ENCODE data around the gene TMEM41B. TPM values are rescaled to one million over a fixed set of nuclear protein-coding genes. Genes with fewer than 3 reads are reported as not detected.

The TMEM41B gene
- total and polyA plus RNA-seq, 3 experiments from 2014 or later: 11.3 to 24.9 (median 21.1) TPM

DNA sequence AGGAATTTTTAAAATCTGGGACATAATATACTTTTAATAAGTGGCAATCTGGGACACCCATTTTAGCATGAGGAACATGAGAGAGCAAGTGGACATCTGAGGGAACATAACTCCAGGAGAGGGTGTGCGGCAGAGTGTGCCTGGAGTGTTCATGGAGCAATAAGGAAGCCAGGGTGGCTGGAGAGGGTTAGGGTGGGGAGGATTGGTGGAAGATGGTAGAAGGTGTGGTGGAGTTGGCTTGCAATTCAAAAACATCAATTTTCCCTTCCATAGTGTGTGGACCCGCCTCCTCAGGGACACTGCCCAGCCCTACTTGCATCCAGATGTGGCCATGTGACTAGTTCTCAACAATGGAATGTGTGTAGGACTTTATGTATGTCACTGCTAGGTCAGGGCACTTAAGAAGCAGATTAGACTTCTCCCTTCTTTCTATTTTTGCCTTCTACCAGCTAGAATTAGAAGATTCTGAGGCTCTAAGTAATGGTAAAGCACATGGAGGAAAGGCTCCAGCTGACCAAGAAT lies 44.8 kb downstream of the TMEM41B start:
- Histone ChIP-seq H3K27ac (ENCODE audit: low read depth, low read length) (no peak overlapping the region), H3K4me1 (ENCODE audit: insufficient read depth, low read length) (no peaks in the 10 kb centered on the region), H3K27me3 (ENCODE audit: insufficient read depth, low read length, poor library complexity, severe bottlenecking) (no peaks in the 10 kb centered on the region), H3K36me3 (ENCODE audit: insufficient read depth, low read length) (no peaks in the 10 kb centered on the region), H3K4me3 (ENCODE audit: low read length) (no peak overlapping the region), H3K9me3 (ENCODE audit: low read length) (no peaks in the 10 kb centered on the region)
- POLR2A ChIA-PET: interaction anchor here (0.6 to 0.8 kb wide), 3 partner anchors 9 to 44 kb away, joined by 3 to 4 read pairs (median 3); no protein-coding TSS in a partner anchor
- H3K27ac Mint-ChIP-seq: peak overlapping the region in 1 of 8 donors; percentile 14
- H3K27me3 Mint-ChIP-seq: peaks cover 0 to 7% of the 10 kb centered on the region in 2 donors
- DNase-seq: no peak
- H3K9me3 Mint-ChIP-seq: no peaks in the 10 kb centered on the region
- CTCF ChIA-PET: interaction anchor here (1.0 kb wide), 1 partner anchor 11 kb away, joined by 5 read pairs; no protein-coding TSS in a partner anchor
- H3K36me3 Mint-ChIP-seq: peaks cover 0 to under 1% (median 0%) of the 10 kb centered on the region in 3 donors
- H3K4me3 Mint-ChIP-seq: peak overlapping the region in 1 of 7 donors; percentile 3
- H3K4me1 Mint-ChIP-seq: peaks cover under 1 to 5% (median 4%) of the 10 kb centered on the region in 3 donors

DNA sequence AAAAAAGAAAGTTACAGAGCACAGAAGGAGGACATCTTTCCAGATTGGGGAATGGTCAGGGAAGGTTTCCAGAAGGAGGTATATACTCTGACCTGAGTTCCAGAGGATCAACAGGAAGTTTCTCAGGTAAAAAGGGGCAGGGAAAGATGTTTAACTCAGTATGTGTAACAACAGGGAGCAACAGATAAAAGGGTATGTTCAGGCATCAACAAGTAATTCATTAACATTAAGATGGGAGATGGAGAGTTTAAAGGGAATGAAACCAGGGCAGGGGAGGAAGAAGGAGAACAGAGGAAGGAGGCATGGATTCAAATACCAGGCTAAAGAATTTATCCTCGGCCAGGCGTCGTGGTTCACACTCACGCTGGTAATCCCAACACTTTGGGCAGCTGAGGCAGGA lies 46.7 kb downstream of the TMEM41B start:
- Histone ChIP-seq H3K4me3 (ENCODE audit: low read length) (no peak overlapping the region), H3K4me1 (ENCODE audit: insufficient read depth, low read length) (no peaks in the 10 kb centered on the region), H3K9me3 (ENCODE audit: low read length) (no peaks in the 10 kb centered on the region), H3K27ac (ENCODE audit: low read depth, low read length) (no peak overlapping the region), H3K36me3 (ENCODE audit: insufficient read depth, low read length) (no peaks in the 10 kb centered on the region), H3K27me3 (ENCODE audit: insufficient read depth, low read length, poor library complexity, severe bottlenecking) (no peaks in the 10 kb centered on the region)
- Mint-ChIP-seq H3K4me3 (no peak overlapping the region), H3K27me3 (peaks cover 0 to 9% of the 10 kb centered on the region in 2 donors), H3K4me1 (peaks cover 11 to 19% (median 12%) of the 10 kb centered on the region in 3 donors), H3K27ac (peak overlapping the region in 1 of 8 donors; percentile 47), H3K36me3 (peaks cover 0 to 9% (median 0%) of the 10 kb centered on the region in 3 donors), H3K9me3 (no peaks in the 10 kb centered on the region)
- ChIA-PET CTCF (interaction anchor here (0.9 kb wide), 1 partner anchor 49 kb away, joined by 3 read pairs; no protein-coding TSS in a partner anchor), POLR2A (no interaction called here)
- no peak for DNase-seq

DNA sequence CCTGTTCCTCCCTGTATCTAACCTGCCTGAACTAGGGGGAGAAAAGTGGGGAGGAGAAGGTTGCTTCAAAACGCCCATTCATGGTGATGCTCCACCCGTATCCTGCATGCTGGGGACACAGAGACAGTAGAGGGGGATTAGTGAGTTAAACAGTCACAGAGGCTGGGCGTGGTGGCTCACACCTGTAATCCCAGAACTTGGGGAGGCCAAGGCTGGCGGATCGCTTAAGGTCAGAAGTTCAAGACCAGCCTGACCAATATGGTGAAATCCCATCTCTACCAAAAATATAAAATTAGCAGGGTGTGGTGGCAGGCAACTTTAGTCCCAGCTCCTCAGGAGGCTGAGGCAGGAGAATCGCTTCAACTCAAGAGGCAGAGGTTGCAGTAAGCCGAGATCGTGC lies 47.5 kb downstream of the TMEM41B start:
- H3K4me3 ChIP-seq (ENCODE audit: low read length): no peak overlapping the region
- no peaks in the 10 kb centered on the region for H3K27me3 ChIP-seq (ENCODE audit: insufficient read depth, low read length, poor library complexity, severe bottlenecking)
- peaks cover 6% of the 10 kb centered on the region for H3K4me1 ChIP-seq (ENCODE audit: insufficient read depth, low read length)
- Mint-ChIP-seq H3K4me1 (peaks cover 16 to 24% (median 17%) of the 10 kb centered on the region in 3 donors), H3K36me3 (peaks cover 0 to 9% (median 0%) of the 10 kb centered on the region in 3 donors), H3K27me3 (peaks cover 0 to 9% of the 10 kb centered on the region in 2 donors), H3K9me3 (no peaks in the 10 kb centered on the region), H3K4me3 (peak overlapping the region in 5 of 7 donors; percentile 85 to 92 (median 89)), H3K27ac (no peak overlapping the region)
- DNase-seq: no peak
- ChIA-PET CTCF (interaction anchor here (0.9 kb wide), 1 partner anchor 50 kb away, joined by 3 read pairs; no protein-coding TSS in a partner anchor), POLR2A (interaction anchor here (0.5 kb wide), 1 partner anchor 8 kb away, joined by 6 read pairs; no protein-coding TSS in a partner anchor)
- H3K36me3 ChIP-seq (ENCODE audit: insufficient read depth, low read length): no peaks in the 10 kb centered on the region
- no peak overlapping the region for H3K27ac ChIP-seq (ENCODE audit: low read depth, low read length)
- no peaks in the 10 kb centered on the region for H3K9me3 ChIP-seq (ENCODE audit: low read length)

DNA sequence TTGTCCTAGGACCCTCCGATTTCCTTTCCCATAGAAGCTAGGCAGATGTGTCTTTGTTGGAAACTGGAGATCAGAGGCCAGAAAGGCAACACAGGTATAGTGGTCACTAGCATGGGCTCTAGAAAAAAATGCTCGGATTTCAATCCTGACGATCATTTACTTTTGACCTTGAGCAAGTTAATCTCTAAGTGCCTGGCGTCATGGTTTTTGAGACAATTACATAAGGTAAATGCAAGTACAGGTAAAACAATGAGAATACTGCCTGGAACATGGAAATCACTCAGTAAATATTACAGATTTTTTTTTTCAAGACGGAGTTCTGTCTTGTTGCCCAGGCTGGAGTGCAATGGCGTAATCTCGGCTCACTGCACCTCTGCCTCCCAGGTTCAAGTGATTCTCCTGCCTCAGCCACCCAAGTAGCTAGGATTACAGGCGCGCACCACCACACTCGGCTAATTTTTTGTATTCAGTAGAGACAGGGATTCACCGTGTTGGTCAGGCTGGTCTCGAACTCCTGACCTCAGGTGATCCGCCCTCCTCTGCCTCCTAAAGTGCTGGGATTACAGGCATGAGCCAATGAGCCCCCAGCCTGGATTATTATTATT lies 48.2 kb downstream of the TMEM41B start:
- Histone ChIP-seq H3K4me1 (ENCODE audit: insufficient read depth, low read length) (peaks cover 12% of the 10 kb centered on the region), H3K27me3 (ENCODE audit: insufficient read depth, low read length, poor library complexity, severe bottlenecking) (no peaks in the 10 kb centered on the region), H3K4me3 (ENCODE audit: low read length) (no peak overlapping the region), H3K9me3 (ENCODE audit: low read length) (no peaks in the 10 kb centered on the region), H3K36me3 (ENCODE audit: insufficient read depth, low read length) (no peaks in the 10 kb centered on the region), H3K27ac (ENCODE audit: low read depth, low read length) (no peak overlapping the region)
- CTCF ChIA-PET: no interaction called here
- POLR2A ChIA-PET: interaction anchor here (0.6 kb wide), 1 partner anchor 297 kb away, joined by 3 read pairs; no protein-coding TSS in a partner anchor
- peaks cover 21 to 31% (median 24%) of the 10 kb centered on the region in 3 donors for H3K4me1 Mint-ChIP-seq
- H3K36me3 Mint-ChIP-seq: peaks cover 0 to 9% (median 0%) of the 10 kb centered on the region in 3 donors
- H3K4me3 Mint-ChIP-seq: peak overlapping the region; percentile 77 to 92 (median 89)
- no peaks in the 10 kb centered on the region for H3K9me3 Mint-ChIP-seq
- peak overlapping the region in 7 of 8 donors; percentile 29 to 82 (median 74) for H3K27ac Mint-ChIP-seq
- peaks cover 0 to 9% of the 10 kb centered on the region in 2 donors for H3K27me3 Mint-ChIP-seq
- DNase-seq: no peak

DNA sequence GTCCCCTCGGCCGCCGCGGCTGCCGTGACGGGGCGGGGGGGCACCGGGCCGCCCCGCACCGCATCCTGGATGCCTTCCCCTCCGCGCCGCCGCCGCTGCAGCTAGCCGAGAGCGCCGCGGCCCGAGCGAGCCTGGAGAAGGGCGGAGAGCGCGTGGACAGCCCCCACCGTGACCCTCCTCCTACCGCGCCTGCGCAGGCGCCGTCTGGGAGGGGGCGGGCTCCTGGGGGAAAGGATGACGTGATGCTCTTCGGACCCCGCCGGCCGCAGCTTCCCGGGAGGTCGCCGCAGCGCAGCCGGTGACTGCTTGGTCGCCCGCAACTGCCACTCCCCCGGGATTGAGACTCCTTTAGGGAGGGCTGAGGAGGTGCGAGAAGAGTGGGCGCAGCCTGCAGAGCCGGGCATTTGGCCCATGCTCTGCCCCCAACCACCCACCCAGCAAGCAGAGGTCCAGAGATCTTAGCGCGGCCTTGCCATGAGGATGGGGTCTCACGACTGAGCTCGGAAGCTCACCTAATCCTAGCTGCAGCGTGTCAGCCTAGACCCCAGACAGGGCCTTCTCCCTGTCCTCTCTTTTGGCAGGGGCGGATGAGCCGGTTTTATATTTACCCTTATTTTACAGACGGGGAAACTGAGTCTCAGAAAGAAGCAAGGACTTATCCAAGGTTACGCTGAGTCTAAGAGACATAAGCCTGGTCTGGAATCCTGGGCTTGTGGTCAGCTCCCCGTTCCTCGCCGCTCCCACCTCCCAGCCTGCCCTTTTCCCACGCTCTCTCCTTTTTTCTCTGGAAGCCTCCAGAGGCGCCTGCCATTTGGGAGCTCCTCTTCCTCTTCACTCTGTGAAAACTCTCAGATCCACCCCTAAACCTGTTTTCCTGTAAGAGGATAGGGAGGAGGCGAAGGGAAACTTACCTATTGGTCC lies 48.9 kb downstream of the TMEM41B start, which contains the start of gene DENND5A:
Gene DENND5A (minus strand): TSS at position 140 of the 921 bp plus-strand sequence. CDS start 281 bp downstream, outside the sequence.
- peak; percentile 28 to 74 (median 37) for DNase-seq
- POLR2A ChIA-PET: interaction anchor here (0.6 to 2.0 kb wide), 3 partner anchors 15 to 296 kb away, joined by 3 to 8 read pairs (median 8); no protein-coding TSS in a partner anchor
- CTCF ChIA-PET: interaction anchor here (1.3 to 1.4 kb wide), 3 partner anchors 13 to 269 kb away, joined by 3 to 4 read pairs (median 3); no protein-coding TSS in a partner anchor
- Histone ChIP-seq H3K4me1 (ENCODE audit: insufficient read depth, low read length) (peaks cover 18% of the 10 kb centered on the region), H3K36me3 (ENCODE audit: insufficient read depth, low read length) (no peaks in the 10 kb centered on the region), H3K27me3 (ENCODE audit: insufficient read depth, low read length, poor library complexity, severe bottlenecking) (no peaks in the 10 kb centered on the region), H3K27ac (ENCODE audit: low read depth, low read length) (peak within 1 kb of the TSS; percentile 63), H3K9me3 (ENCODE audit: low read length) (no peaks in the 10 kb centered on the region), H3K4me3 (ENCODE audit: low read length) (peak within 1 kb of the TSS; percentile 81)
- Mint-ChIP-seq H3K9me3 (no peaks in the 10 kb centered on the region), H3K4me1 (peaks cover 29 to 38% (median 31%) of the 10 kb centered on the region in 3 donors), H3K27ac (peak within 1 kb of the TSS; percentile 71 to 96 (median 92)), H3K4me3 (peak within 1 kb of the TSS; percentile 92 to 98 (median 96)), H3K27me3 (peaks cover 0 to 9% of the 10 kb centered on the region in 2 donors), H3K36me3 (peaks cover 0 to 9% (median 0%) of the 10 kb centered on the region in 3 donors)

DNA sequence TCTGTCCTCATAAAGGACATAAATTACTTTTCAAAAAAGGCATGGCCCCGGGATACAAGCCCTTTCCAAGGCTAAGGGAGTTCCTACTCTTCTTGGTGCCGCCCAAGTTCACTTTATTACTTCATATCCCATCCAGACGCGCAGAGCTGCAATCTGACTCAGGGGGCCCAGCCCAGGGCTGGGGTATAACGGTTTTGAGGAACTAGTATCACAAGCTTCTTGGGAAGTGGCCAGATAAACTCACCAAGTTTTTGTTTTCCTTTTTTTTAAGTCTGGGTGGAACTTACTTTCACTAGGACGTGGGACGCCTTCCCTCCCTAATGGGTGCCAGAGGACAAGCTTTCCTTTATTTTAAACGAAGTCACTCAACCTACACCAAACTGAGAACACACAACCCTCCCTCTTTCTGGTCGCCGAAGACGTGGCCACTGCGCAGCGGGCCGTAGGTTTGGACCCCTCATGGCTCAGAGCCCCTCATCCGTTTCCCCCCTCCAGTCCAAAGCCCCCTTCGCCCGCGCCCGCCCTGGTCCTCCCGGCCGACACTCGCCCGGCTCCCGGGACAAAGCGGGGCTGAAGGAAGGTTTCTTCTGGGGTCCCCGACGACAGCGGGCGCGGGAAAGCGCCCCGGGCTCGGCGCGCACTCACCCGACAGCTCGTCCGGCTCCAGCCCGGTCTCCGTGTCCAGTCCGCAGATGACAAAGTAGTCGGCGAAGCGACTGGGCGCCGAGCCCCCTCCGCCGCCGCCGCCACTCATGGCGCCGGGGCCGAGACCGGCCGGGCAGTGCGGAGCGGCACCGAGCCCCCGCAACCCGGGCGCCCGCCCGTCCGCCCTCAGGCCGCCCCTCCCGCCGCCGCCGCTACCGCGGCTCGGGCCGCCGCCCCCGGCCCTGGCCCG lies 49.8 kb downstream of the TMEM41B start:
- H3K4me3 Mint-ChIP-seq: peak overlapping the region; percentile 90 to 98 (median 96)
- peak in 3 of 5 donors; percentile 0 to 49 (median 43) for DNase-seq
- peak overlapping the region; percentile 71 to 96 (median 92) for H3K27ac Mint-ChIP-seq
- Histone ChIP-seq H3K9me3 (ENCODE audit: low read length) (no peaks in the 10 kb centered on the region), H3K4me3 (ENCODE audit: low read length) (peak overlapping the region; percentile 81), H3K27me3 (ENCODE audit: insufficient read depth, low read length, poor library complexity, severe bottlenecking) (no peaks in the 10 kb centered on the region), H3K36me3 (ENCODE audit: insufficient read depth, low read length) (no peaks in the 10 kb centered on the region), H3K27ac (ENCODE audit: low read depth, low read length) (peak overlapping the region; percentile 63), H3K4me1 (ENCODE audit: insufficient read depth, low read length) (peaks cover 25% of the 10 kb centered on the region)
- CTCF ChIA-PET: interaction anchor here (1.3 to 1.4 kb wide), 3 partner anchors 14 to 270 kb away, joined by 3 to 4 read pairs (median 3); no protein-coding TSS in a partner anchor
- H3K9me3 Mint-ChIP-seq: no peaks in the 10 kb centered on the region
- peaks cover 32 to 44% (median 37%) of the 10 kb centered on the region in 3 donors for H3K4me1 Mint-ChIP-seq
- H3K36me3 Mint-ChIP-seq: peaks cover 0 to 9% (median 0%) of the 10 kb centered on the region in 3 donors
- H3K27me3 Mint-ChIP-seq: peaks cover 0 to 9% of the 10 kb centered on the region in 2 donors
- POLR2A ChIA-PET: interaction anchor here (0.5 to 2.0 kb wide), 6 partner anchors 9 to 101 kb away, joined by 3 to 8 read pairs (median 5); partner anchors contain the start of gene TMEM41B

Measured in CD8-positive, alpha-beta memory T cell (primary cell).